Ishikawa (cell line): ENCODE measurements around the gene MYH9.

ENCODE experiments used
- CEBPB ChIP-seq: IDR thresholded peaks from 2 replicates; pipeline ENCODE4 v1.6.1; 2012
- CREB1 ChIP-seq: IDR thresholded peaks from 2 replicates; pipeline ENCODE4 v1.6.1; 2012; ENCODE audit warnings: low read depth
- EGR1 ChIP-seq: IDR thresholded peaks from 2 replicates; pipeline ENCODE4 v1.6.1; 2012
- EP300 ChIP-seq: IDR thresholded peaks from 2 replicates; pipeline ENCODE4 v1.6.1; 2012; ENCODE audit warnings: borderline replicate concordance
- FOXM1 ChIP-seq: IDR thresholded peaks from 2 replicates; pipeline ENCODE4 v1.6.1; 2012; ENCODE audit warnings: low read depth, borderline replicate concordance
- MAX ChIP-seq: IDR thresholded peaks from 2 replicates; pipeline ENCODE4 v1.6.1; 2012
- NFIC ChIP-seq: IDR thresholded peaks from 2 replicates; pipeline ENCODE4 v1.6.1; 2012
- RAD21 ChIP-seq: IDR thresholded peaks from 2 replicates; pipeline ENCODE4 v1.6.1; 2012; ENCODE audit warnings: low read depth
- REST ChIP-seq: IDR thresholded peaks from 2 replicates; pipeline ENCODE4 v1.6.1; 2012; ENCODE audit warnings: low read depth, mild to moderate bottlenecking
- TAF1 ChIP-seq: IDR thresholded peaks from 2 replicates; pipeline ENCODE4 v1.6.1; 2012; ENCODE audit warnings: low read depth, mild to moderate bottlenecking
- TCF12 ChIP-seq: IDR thresholded peaks from 2 replicates; pipeline ENCODE4 v1.6.1; 2012; ENCODE audit warnings: low read depth
- TEAD4 ChIP-seq: IDR thresholded peaks from 2 replicates; pipeline ENCODE4 v1.6.1; 2012
- USF1 ChIP-seq: IDR thresholded peaks from 2 replicates; pipeline ENCODE4 v1.6.1; 2012
- YY1 ChIP-seq: IDR thresholded peaks from 2 replicates; pipeline ENCODE4 v1.6.1; 2012; ENCODE audit warnings: low read depth
- ZBTB7A ChIP-seq: IDR thresholded peaks from 2 replicates; pipeline ENCODE4 v1.6.1; 2012; ENCODE audit warnings: low read depth

The MYH9 gene

GRCh38 chr22:36301384-36301828 is 86.4 kb downstream of the MYH9 start:
- peak; percentile 86 for TF ChIP-seq RAD21
- peak; percentile 43; the same call in 1 of the 2 replicates for TF ChIP-seq MAX
- no peak for TF ChIP-seq CEBPB

- TF ChIP-seq USF1 (no peak), RAD21 (no peak), TAF1 (no peak), TEAD4 (no peak), CEBPB (no peak), EP300 (no peak), EGR1 (no peak), REST (no peak), YY1 (no peak), MAX (no peak), ZBTB7A (no peak), TCF12 (no peak), FOXM1 (no peak), NFIC (no peak), CREB1 (no peak)
Observed at GRCh38 chr22:36300396-36301212, 87.2 kb downstream of the MYH9 start.

GRCh38 chr22:36299911-36300310 is 87.9 kb downstream of the MYH9 start:
- no peak for TF ChIP-seq FOXM1
- no peak for TF ChIP-seq YY1
- no peak for TF ChIP-seq ZBTB7A
- no peak for TF ChIP-seq EP300
- TF ChIP-seq CEBPB = no peak
- no peak for TF ChIP-seq USF1
- no peak for TF ChIP-seq EGR1
- no peak for TF ChIP-seq TAF1
- TF ChIP-seq NFIC = no peak
- TF ChIP-seq TEAD4 = no peak
- TF ChIP-seq RAD21 = no peak

GRCh38 chr22:36299295-36299694 is 88.5 kb downstream of the MYH9 start:
- TF ChIP-seq CREB1 (no peak), TEAD4 (no peak), NFIC (no peak), YY1 (no peak), MAX (no peak), TCF12 (no peak), EGR1 (no peak), FOXM1 (no peak), EP300 (no peak), ZBTB7A (no peak)

GRCh38 chr22:36298601-36299000 is 89.2 kb downstream of the MYH9 start:
- TF ChIP-seq TCF12 (no peak), REST (no peak), NFIC (no peak), TAF1 (no peak), USF1 (no peak), CREB1 (no peak), RAD21 (no peak), EP300 (no peak), EGR1 (no peak)
